HCT116 (cell line): Measurements from ENCODE around the gene RAD9A. TPM values are rescaled to one million over a fixed set of nuclear protein-coding genes. Genes with fewer than 3 reads are reported as not detected.

Experiments
- ATAC-seq: fragments of 200-7000 bp; cut with Tn5 transposase; 2 replicates; pipeline ENCODE4 v1.9.1; 2020; ENCODE audit warnings: mild to moderate bottlenecking, moderate library complexity
- BruUV-seq: library from RNA; stranded (reverse); fragments of 400-500 nt; replicated peaks from 2 replicates; lab custom pipeline; 2021; lab: Mats Ljungman, UMichigan
- CTCF ChIA-PET: fragments of 300-600 bp; sonication (Branson Sonifier 250); formaldehyde crosslinking; loops from one replicate; lab custom pipeline; 2021; ENCODE audit warnings: antibody characterized with exemption; lab: Charles Lee
- POLR2A ChIA-PET: fragments of 300-600, 350-600 bp; sonication (Branson Sonifier 250); formaldehyde crosslinking; loops from one replicate; lab custom pipeline; 2021; ENCODE audit warnings: antibody characterized with exemption; lab: Charles Lee
- RAD21 ChIA-PET, 2 experiments: fragments of 300-600 bp; sonication (Branson Sonifier 250); formaldehyde crosslinking; loops; one replicate each; lab custom pipeline; 2023; ENCODE audit warnings: low total read pairs in 2 of 2; ENCODE audit not compliant: uncharacterized antibody in 2 of 2, unreplicated experiment in 2 of 2, low non-redundant PET in 1 of 2; lab: Charles Lee
- DNase-seq: peaks from one replicate; pipeline ENCODE4 v3.0.0-alpha.2; 2010; ENCODE audit warnings: low read depth, low spot score
- H2AFZ ChIP-seq: fragments of 200-600 bp; shearing (Covaris generic), sonication (generic); 2 replicates; pipeline ENCODE4 v1.6.1; 2017; ENCODE audit warnings: low read depth, mixed run types, mixed read lengths, antibody characterized with exemption, low read length; ENCODE audit not compliant: poor library complexity, severe bottlenecking
- H3K27ac ChIP-seq: 2 replicates; pipeline ENCODE4 v1.5.1; 2012; ENCODE audit warnings: low read depth, low read length
- H3K27me3 ChIP-seq: fragments of 200-600 bp; sonication (generic); 2 replicates; pipeline ENCODE4 v1.6.1; 2016; ENCODE audit warnings: mixed run types, low read length, mixed read lengths; ENCODE audit not compliant: insufficient read depth
- H3K36me3 ChIP-seq, 2 experiments: fragments of 200-500 bp in 1 of 2; fragments of 200-600 bp in 1 of 2; sonication (Bioruptor generic) in 1 of 2; sonication (generic) in 1 of 2; 2 replicates each; pipeline versions ENCODE4 v1.5.1 to v1.6.1; 2014 to 2016; ENCODE audit warnings: low read length in 2 of 2, inconsistent platforms in 1 of 2, mixed read lengths in 1 of 2, mixed run types in 1 of 2; ENCODE audit not compliant: insufficient read depth in 2 of 2, control insufficient read depth in 1 of 2
- H3K4me1 ChIP-seq, 2 experiments: fragments of 200-600 bp in 1 of 2; sonication (generic) in 1 of 2; 2 replicates each; pipeline versions ENCODE4 v1.5.1 to v1.6.1; 2012 to 2017; ENCODE audit warnings: low read length in 2 of 2, inconsistent platforms in 1 of 2, mild to moderate bottlenecking in 1 of 2, mixed read lengths in 1 of 2, mixed run types in 1 of 2, moderate library complexity in 1 of 2; ENCODE audit not compliant: insufficient read depth in 2 of 2, control insufficient read depth in 1 of 2
- H3K4me2 ChIP-seq: fragments of 200-600 bp; sonication (generic); 2 replicates; pipeline ENCODE4 v1.6.1; 2017; ENCODE audit warnings: mixed run types, low read length, mixed read lengths
- H3K4me3 ChIP-seq, 2 experiments: fragments of 200-600 bp in 1 of 2; sonication (generic) in 1 of 2; replicated peaks in 1 of 2; 2 replicates each; pipeline ENCODE4 v1.5.1; 2011 to 2016; ENCODE audit warnings: low read length in 2 of 2, control low read depth in 1 of 2, low read depth in 1 of 2, mild to moderate bottlenecking in 1 of 2, mixed read lengths in 1 of 2, mixed run types in 1 of 2
- H3K79me2 ChIP-seq: fragments of 200-600 bp; sonication (generic); 2 replicates; pipeline ENCODE4 v1.6.1; 2017; ENCODE audit warnings: mild to moderate bottlenecking, mixed run types, low read length, moderate library complexity, mixed read lengths; ENCODE audit not compliant: insufficient read depth
- H3K9ac ChIP-seq: fragments of 200-600 bp; sonication (generic); 2 replicates; pipeline ENCODE4 v1.6.1; 2016; ENCODE audit warnings: low read length, mixed read lengths
- H3K9me2 ChIP-seq: fragments of 200-600 bp; sonication (generic), shearing (Covaris generic); 2 replicates; pipeline ENCODE4 v1.6.1; 2017; ENCODE audit warnings: mixed run types, mild to moderate bottlenecking, moderate library complexity; ENCODE audit not compliant: insufficient read depth
- H3K9me3 ChIP-seq, 2 experiments: fragments of 200-500 bp in 1 of 2; fragments of 200-600 bp in 1 of 2; sonication (Bioruptor generic) in 1 of 2; sonication (generic) in 1 of 2; 2 replicates each; pipeline ENCODE4 v1.6.1; 2014 to 2017; ENCODE audit warnings: low read length in 2 of 2, mixed read lengths in 2 of 2, inconsistent platforms in 1 of 2, low read depth in 1 of 2, mild to moderate bottlenecking in 1 of 2, mixed run types in 1 of 2, moderate library complexity in 1 of 2; ENCODE audit not compliant: control insufficient read depth in 1 of 2, insufficient read depth in 1 of 2
- H4K20me1 ChIP-seq: fragments of 200-600 bp; sonication (generic), shearing (Covaris generic); 2 replicates; pipeline ENCODE4 v1.6.1; 2017; ENCODE audit warnings: mixed run types, mild to moderate bottlenecking, moderate library complexity; ENCODE audit not compliant: insufficient read depth
- EZH2 ChIP-seq: fragments of 200-600 bp; sonication (generic); IDR thresholded peaks from 2 replicates; pipeline ENCODE4 v1.6.1; 2017; ENCODE audit warnings: antibody characterized with exemption, mixed run types
- FOSL1 ChIP-seq: IDR thresholded peaks from 2 replicates; pipeline ENCODE4 v1.6.1; 2012; ENCODE audit warnings: low read depth
- MAX ChIP-seq: IDR thresholded peaks from 2 replicates; pipeline ENCODE4 v1.6.1; 2012
- POLR2A ChIP-seq: IDR thresholded peaks from 2 replicates; pipeline ENCODE4 v1.7.0; 2011; ENCODE audit warnings: borderline replicate concordance; ENCODE audit not compliant: insufficient read depth, insufficient read length; ENCODE audit errors: extremely low read depth
- YY1 ChIP-seq: IDR thresholded peaks from 2 replicates; pipeline ENCODE4 v1.6.1; 2011; ENCODE audit warnings: low read length, low read depth, moderate library complexity, mild to moderate bottlenecking; ENCODE audit not compliant: insufficient replicate concordance; ENCODE audit errors: extremely low read depth
- intact Hi-C: fragments of 100-400 bp; cut with micrococcal nuclease; formaldehyde crosslinking; loops from 2 replicates; pipeline ENCODE4 v1.10.0; 2022
- total RNA-seq: library from RNA; stranded (reverse); gene quantifications from one replicate; pipeline ENCODE4 v1.2.1, GENCODE V29; 2021; ENCODE audit not compliant: unreplicated experiment

The RAD9A gene
- total RNA-seq, 1 experiment from 2014 or later = 49.8 TPM

GRCh38 chr11:67419325-67420049, 27.7 kb downstream of the RAD9A start:
- CTCF ChIA-PET = interaction anchor here (1.7 kb wide), 1 partner anchor 18 kb away, joined by 6 read pairs; the partner anchor contains the start of gene PPP1CA
- no peaks in the 10 kb centered on the region for H4K20me1 ChIP-seq
- H3K27me3 ChIP-seq = no peaks in the 10 kb centered on the region
- H3K4me1 ChIP-seq = peaks cover 23 to 51% of the 10 kb centered on the region in 2 experiments; a peak in 3 of 4 replicates
- peak overlapping the region; percentile 83; the same call in 1 of the 2 replicates for H3K27ac ChIP-seq
- no peaks in the 10 kb centered on the region for H3K79me2 ChIP-seq
- no peaks in the 10 kb centered on the region for H3K9me2 ChIP-seq
- no peak overlapping the region for H3K4me3 ChIP-seq
- POLR2A ChIA-PET = no interaction called here
- BruUV-seq = TSS peak; percentile 47
- TF ChIP-seq MAX = no peak
- TF ChIP-seq EZH2 = no peak
- no peak for TF ChIP-seq FOSL1
- H3K36me3 ChIP-seq = no peaks in the 10 kb centered on the region
- H3K4me2 ChIP-seq = peak overlapping the region; percentile 72
- peak overlapping the region; percentile 79 for H3K9ac ChIP-seq
- intact Hi-C loops = no loop called here
- H2AFZ ChIP-seq = no peak overlapping the region
- DNase-seq (no peak), ATAC-seq (no peak)
- RAD21 ChIA-PET = interaction anchor here in 1 of 2 experiments (1.3 kb wide), 1 partner anchor 18 kb away, joined by 4 read pairs; the partner anchor contains the start of gene PPP1CA
- no peaks in the 10 kb centered on the region for H3K9me3 ChIP-seq

- Histone ChIP-seq H4K20me1 (no peaks in the 10 kb centered on the region), H3K27ac (peak overlapping the region; percentile 83), H2AFZ (no peak overlapping the region), H3K9me3 (no peaks in the 10 kb centered on the region), H3K4me1 (peaks cover 17 to 45% of the 10 kb centered on the region in 2 experiments; a peak in 3 of 4 replicates), H3K79me2 (no peaks in the 10 kb centered on the region), H3K4me2 (peak overlapping the region; percentile 72), H3K9me2 (no peaks in the 10 kb centered on the region), H3K9ac (peak overlapping the region; percentile 79), H3K4me3 (peak overlapping the region; percentile 40 to 63), H3K36me3 (no peaks in the 10 kb centered on the region), H3K27me3 (no peaks in the 10 kb centered on the region)
- intact Hi-C loops = no loop called here
- CTCF ChIA-PET = interaction anchor here (0.5 to 1.7 kb wide), 3 partner anchors 19 to 85 kb away, joined by 3 to 6 read pairs (median 3); partner anchors contain the start of genes PITPNM1 and PPP1CA
- DNase-seq (no peak), ATAC-seq (no peak)
- RAD21 ChIA-PET = interaction anchor here in 1 of 2 experiments (1.3 kb wide), 1 partner anchor 18 kb away, joined by 4 read pairs; the partner anchor contains the start of gene PPP1CA
- TF ChIP-seq YY1 (no peak), POLR2A (no peak), FOSL1 (no peak), EZH2 (no peak), MAX (no peak)
- BruUV-seq = no TSS peak
- POLR2A ChIA-PET = interaction anchor here (0.5 to 1.4 kb wide), 2 partner anchors 18 to 73 kb away, joined by 3 to 4 read pairs; partner anchors contain the start of gene PPP1CA
These were observed 28.4 kb downstream of the RAD9A start for GRCh38 chr11:67420147-67420645.
